Tibial artery (tissue), 4 donors: ENCODE measurements around the gene LRRC56.

Experiments
- DNase-seq, 2 donors: peaks; one replicate each; pipeline ENCODE4 v3.0.0-alpha.2; 2019
- H3K27ac ChIP-seq, 2 donors: fragments of 200-600 bp; sonication (generic) in 1 of 2; 1 replicate in 1 of 2; 2 replicates in 1 of 2; pipeline ENCODE4 v1.5.1; 2018 to 2019; ENCODE audit warnings: mild to moderate bottlenecking in 1 of 2
- H3K27me3 ChIP-seq, 2 donors: fragments of 200-600 bp; sonication (generic) in 1 of 2; one replicate each; pipeline versions ENCODE4 v1.5.1 to v1.6.0; 2016 to 2019
- H3K36me3 ChIP-seq, 3 donors: fragments of 200-600 bp; sonication (generic) in 2 of 3; one replicate each; pipeline ENCODE4 v1.5.1; 2016 to 2019; ENCODE audit warnings: mild to moderate bottlenecking in 2 of 3
- H3K4me1 ChIP-seq, 4 donors: fragments of 200-600 bp; sonication (generic) in 2 of 4; 1 replicate in 3 of 4; 2 replicates in 1 of 4; pipeline ENCODE4 v1.5.1; 2016 to 2019
- H3K4me3 ChIP-seq, 2 donors: fragments of 200-600 bp; sonication (generic) in 1 of 2; 1 replicate in 1 of 2; 2 replicates in 1 of 2; pipeline ENCODE4 v1.5.1; 2018 to 2019; ENCODE audit warnings: mild to moderate bottlenecking in 2 of 2
- H3K9me3 ChIP-seq, 3 donors: fragments of 200-600 bp; sonication (generic) in 1 of 3; one replicate each; pipeline ENCODE4 v1.5.1; 2016 to 2019
- intact Hi-C: fragments of 100-400 bp; cut with DNase I; formaldehyde crosslinking; loops from one replicate; pipeline ENCODE4 v1.15.0; 2023; ENCODE audit warnings: low total_unique reads
- TF ChIP-seq, protein P1 (sequence below), 2 experiments: fragments of 200-600 bp in 1 of 2; fragments of 450-650 bp in 1 of 2; IDR thresholded peaks; one replicate each; pipeline ENCODE4 v1.5.1; 2017 to 2019; ENCODE audit warnings: antibody characterized with exemption in 2 of 2, mild to moderate bottlenecking in 1 of 2, moderate library complexity in 1 of 2

LRRC56 gene

GRCh38 chr11:506238-506994 is 30.9 kb upstream of the LRRC56 start:
- TF ChIP-seq, protein P1, sequence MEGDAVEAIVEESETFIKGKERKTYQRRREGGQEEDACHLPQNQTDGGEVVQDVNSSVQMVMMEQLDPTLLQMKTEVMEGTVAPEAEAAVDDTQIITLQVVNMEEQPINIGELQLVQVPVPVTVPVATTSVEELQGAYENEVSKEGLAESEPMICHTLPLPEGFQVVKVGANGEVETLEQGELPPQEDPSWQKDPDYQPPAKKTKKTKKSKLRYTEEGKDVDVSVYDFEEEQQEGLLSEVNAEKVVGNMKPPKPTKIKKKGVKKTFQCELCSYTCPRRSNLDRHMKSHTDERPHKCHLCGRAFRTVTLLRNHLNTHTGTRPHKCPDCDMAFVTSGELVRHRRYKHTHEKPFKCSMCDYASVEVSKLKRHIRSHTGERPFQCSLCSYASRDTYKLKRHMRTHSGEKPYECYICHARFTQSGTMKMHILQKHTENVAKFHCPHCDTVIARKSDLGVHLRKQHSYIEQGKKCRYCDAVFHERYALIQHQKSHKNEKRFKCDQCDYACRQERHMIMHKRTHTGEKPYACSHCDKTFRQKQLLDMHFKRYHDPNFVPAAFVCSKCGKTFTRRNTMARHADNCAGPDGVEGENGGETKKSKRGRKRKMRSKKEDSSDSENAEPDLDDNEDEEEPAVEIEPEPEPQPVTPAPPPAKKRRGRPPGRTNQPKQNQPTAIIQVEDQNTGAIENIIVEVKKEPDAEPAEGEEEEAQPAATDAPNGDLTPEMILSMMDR (IDR thresholded peaks at IDR 0.05), result no peak

GRCh38 chr11:506995-507726 is 30.2 kb upstream of the LRRC56 start, which contains the start of gene RNH1:
TSS of gene RNH1 (minus strand) at chr11:507242. CDS start at chr11:502162, 5,080 bp downstream.
- Histone ChIP-seq H3K4me3 (peak within 1 kb of the TSS; percentile 72 to 82), H3K9me3 (no peaks in the 10 kb centered on the region), H3K36me3 (peaks cover 0 to 37% (median 14%) of the 10 kb centered on the region in 3 donors), H3K4me1 (peaks cover 5 to 48% (median 44%) of the 10 kb centered on the region in 4 donors), H3K27me3 (no peaks in the 10 kb centered on the region), H3K27ac (peak within 1 kb of the TSS; percentile 96 to 99)
- intact Hi-C loops, result no loop called here
- TF ChIP-seq, protein P1 (IDR thresholded peaks at IDR 0.05), result no peak
- peak; percentile 98 to 99 for DNase-seq

More at GRCh38 chr11:506238-506994, 30.9 kb upstream of the LRRC56 start:
- peak overlapping the region; percentile 96 to 99 for H3K27ac ChIP-seq
- H3K36me3 ChIP-seq, result peaks cover 2 to 38% (median 20%) of the 10 kb centered on the region in 3 donors
- peak overlapping the region; percentile 72 to 82 for H3K4me3 ChIP-seq
- intact Hi-C loops, result no loop called here
- no peaks in the 10 kb centered on the region for H3K9me3 ChIP-seq
- DNase-seq, result peak; percentile 95 to 99
- peaks cover 5 to 55% (median 47%) of the 10 kb centered on the region in 4 donors for H3K4me1 ChIP-seq
- no peaks in the 10 kb centered on the region for H3K27me3 ChIP-seq

GRCh38 chr11:507727-508515 is 29.4 kb upstream of the LRRC56 start:
- H3K36me3 ChIP-seq, result peaks cover 0 to 41% (median 20%) of the 10 kb centered on the region in 3 donors
- H3K27me3 ChIP-seq, result no peaks in the 10 kb centered on the region
- peak overlapping the region; percentile 96 to 99 for H3K27ac ChIP-seq
- peak in 1 of 2 donors; percentile 68 for DNase-seq
- H3K4me3 ChIP-seq, result peak overlapping the region; percentile 72 to 82
- peaks cover 5 to 41% (median 37%) of the 10 kb centered on the region in 4 donors for H3K4me1 ChIP-seq
- TF ChIP-seq, protein P1 (IDR thresholded peaks at IDR 0.05), result no peak
- intact Hi-C loops, result no loop called here
- no peaks in the 10 kb centered on the region for H3K9me3 ChIP-seq

DNA sequence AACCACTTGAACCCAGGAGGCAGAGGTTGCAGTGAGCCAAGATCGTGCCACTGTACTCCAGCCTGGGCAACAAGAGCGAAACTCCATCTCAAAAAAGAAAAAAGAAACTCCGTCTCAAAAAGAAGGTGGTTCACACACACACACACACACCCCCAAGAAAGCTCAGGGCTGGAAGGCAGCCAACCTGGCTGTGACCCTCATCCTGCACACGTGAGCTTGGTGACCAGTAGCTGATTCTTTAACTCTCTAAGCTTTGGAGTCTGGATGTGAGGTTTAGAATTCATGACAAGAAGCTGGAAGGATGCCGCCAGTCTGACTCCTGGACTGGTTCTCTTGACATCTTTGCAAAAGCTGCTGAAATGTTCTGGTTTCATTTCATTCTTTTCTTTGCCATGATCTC is 28.4 kb upstream of the LRRC56 start:
- intact Hi-C loops, result no loop called here
- H3K4me3 ChIP-seq, result no peak overlapping the region
- no peaks in the 10 kb centered on the region for H3K9me3 ChIP-seq
- no peaks in the 10 kb centered on the region for H3K27me3 ChIP-seq
- no peak for DNase-seq
- TF ChIP-seq, protein P1 (IDR thresholded peaks at IDR 0.05), result no peak
- peaks cover 0 to 45% (median 22%) of the 10 kb centered on the region in 3 donors for H3K36me3 ChIP-seq
- peaks cover 5 to 30% (median 26%) of the 10 kb centered on the region in 4 donors for H3K4me1 ChIP-seq
- H3K27ac ChIP-seq, result no peak overlapping the region
